ENCODE data around the gene GAL3ST2.
"Not testable (repeated sequence)": the region's sequence is repeated elsewhere in the genome, so short reads cannot be mapped to it uniquely, and the experiment has no call there.

GAL3ST2 gene

GRCh38 chr2:241810307-241811200 is 33.9 kb downstream of the GAL3ST2 start:
- no peak for DNase-seq

GRCh38 chr2:241811201-241811951 is 34.8 kb downstream of the GAL3ST2 start:
- no peak for DNase-seq

GRCh38 chr2:241811952-241812729 is 35.5 kb downstream of the GAL3ST2 start:
- no peak for DNase-seq

GRCh38 chr2:241812730-241813643 is 36.4 kb downstream of the GAL3ST2 start:
- DNase-seq, result no peak

GRCh38 chr2:241813644-241814392 is 37.2 kb downstream of the GAL3ST2 start:
- DNase-seq, result no peak

- no peak for DNase-seq
These were observed 37.7 kb downstream of the GAL3ST2 start for GRCh38 chr2:241814393-241814642.

- DNase-seq, result no peak
These were observed 38.2 kb downstream of the GAL3ST2 start for GRCh38 chr2:241814643-241815476.

GRCh38 chr2:241815477-241816430 is 39.1 kb downstream of the GAL3ST2 start:
- DNase-seq, result no peak

GRCh38 chr2:241816431-241817121 is 40.0 kb downstream of the GAL3ST2 start:
- DNase-seq, result no peak

- no peak for DNase-seq
These were observed 40.7 kb downstream of the GAL3ST2 start for GRCh38 chr2:241817126-241817820.

- DNase-seq, result not testable (repeated sequence)
These were observed 41.2 kb downstream of the GAL3ST2 start for GRCh38 chr2:241817821-241818215.

- DNase-seq, result no peak
These were observed 41.8 kb downstream of the GAL3ST2 start for GRCh38 chr2:241818229-241818942.

GRCh38 chr2:241818943-241819270 is 42.3 kb downstream of the GAL3ST2 start:
- no peak for DNase-seq

GRCh38 chr2:241819947-241820624 is 43.5 kb downstream of the GAL3ST2 start:
- DNase-seq, result not testable (repeated sequence)

- DNase-seq, result no peak
These were observed 44.2 kb downstream of the GAL3ST2 start for GRCh38 chr2:241820625-241821384.
